Measurements from ENCODE around the gene CIAO2A.
A peak's percentile ranks its signal among the peaks of the same experiment; 100 is the strongest.
"Not testable (repeated sequence)": the region's sequence is repeated elsewhere in the genome, so short reads cannot be mapped to it uniquely, and the experiment has no call there.

The CIAO2A gene

DNA sequence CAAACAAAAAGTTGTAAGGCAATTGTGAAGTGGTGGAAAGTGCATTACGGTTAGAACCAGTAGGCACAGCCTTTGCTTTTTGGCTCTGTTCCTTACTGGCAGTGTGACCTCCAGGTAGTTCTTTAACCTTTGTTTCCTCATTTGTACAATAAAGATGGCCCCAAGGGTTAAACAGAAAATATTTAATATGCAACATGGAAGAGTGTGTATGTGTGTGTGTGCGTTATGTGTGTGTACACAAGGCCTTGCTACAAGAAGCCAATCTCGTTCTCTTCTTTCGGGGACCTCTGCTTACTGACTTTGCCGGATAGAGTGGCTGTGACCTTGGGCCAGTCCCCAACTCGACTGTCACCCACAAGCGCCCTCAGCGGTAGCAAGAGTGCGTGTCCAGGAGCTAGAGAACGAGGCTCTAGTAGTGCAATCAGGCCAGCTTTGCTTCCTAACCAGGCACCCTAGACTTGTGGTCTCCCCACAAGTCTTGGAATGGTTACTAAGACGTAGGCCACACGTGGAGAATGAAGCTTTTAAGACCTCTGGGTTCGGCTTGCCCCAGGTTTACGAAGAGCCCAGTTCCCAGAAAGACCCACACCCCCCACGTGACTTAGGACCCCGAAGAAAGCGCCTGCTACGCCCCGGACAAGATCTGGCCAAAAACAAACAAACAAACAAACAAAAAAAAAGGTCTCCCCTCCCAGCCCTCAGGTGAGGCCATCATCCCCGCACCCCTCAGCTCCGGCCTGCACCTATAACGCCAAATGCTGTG is 593 bp downstream of the CIAO2A start:
- peak overlapping the region; percentile 78 for H3K4me3 ChIP-seq (replicated peaks; ENCODE audit: low read depth, low read length)
- TF ChIP-seq, protein P1, sequence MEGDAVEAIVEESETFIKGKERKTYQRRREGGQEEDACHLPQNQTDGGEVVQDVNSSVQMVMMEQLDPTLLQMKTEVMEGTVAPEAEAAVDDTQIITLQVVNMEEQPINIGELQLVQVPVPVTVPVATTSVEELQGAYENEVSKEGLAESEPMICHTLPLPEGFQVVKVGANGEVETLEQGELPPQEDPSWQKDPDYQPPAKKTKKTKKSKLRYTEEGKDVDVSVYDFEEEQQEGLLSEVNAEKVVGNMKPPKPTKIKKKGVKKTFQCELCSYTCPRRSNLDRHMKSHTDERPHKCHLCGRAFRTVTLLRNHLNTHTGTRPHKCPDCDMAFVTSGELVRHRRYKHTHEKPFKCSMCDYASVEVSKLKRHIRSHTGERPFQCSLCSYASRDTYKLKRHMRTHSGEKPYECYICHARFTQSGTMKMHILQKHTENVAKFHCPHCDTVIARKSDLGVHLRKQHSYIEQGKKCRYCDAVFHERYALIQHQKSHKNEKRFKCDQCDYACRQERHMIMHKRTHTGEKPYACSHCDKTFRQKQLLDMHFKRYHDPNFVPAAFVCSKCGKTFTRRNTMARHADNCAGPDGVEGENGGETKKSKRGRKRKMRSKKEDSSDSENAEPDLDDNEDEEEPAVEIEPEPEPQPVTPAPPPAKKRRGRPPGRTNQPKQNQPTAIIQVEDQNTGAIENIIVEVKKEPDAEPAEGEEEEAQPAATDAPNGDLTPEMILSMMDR (IDR thresholded peaks at IDR 0.05; ENCODE audit: low read depth, low read length, missing control alignments) = no peak
- DNase-seq (ENCODE audit: extremely low read depth, low read depth) = no peak

DNA sequence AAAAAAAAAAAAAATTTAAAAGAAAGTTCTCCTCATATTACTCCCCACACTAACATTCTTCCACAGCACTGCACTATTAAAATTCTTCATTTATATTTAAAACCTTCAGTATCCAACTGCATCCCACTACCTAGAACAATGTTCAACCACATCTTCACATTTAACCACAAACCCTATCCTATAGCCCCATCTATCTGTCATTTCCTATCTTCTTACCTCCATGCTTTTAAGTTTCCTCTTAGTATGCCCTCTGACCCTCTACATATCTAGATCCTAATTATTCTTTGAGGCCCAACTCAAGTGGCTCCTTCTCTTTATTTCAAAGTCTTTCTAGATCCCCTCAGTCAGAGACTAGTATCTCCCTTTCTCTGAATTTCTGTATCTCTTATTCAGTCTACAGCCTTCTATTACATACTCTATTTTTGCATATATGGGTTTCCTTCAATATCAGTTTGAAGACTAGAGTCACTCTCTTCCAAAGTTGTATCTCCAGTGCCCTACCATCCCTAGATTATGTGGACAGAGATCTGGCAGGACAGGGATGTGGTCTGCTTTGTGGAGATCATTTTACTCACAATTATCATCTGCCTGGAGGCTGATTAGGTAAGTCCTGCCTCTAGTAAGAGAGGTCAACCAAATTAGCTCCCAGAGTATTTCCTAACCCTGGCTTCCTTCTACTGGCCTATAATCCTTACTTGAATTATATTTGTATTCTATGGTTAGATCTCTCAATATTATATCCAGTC is 1.4 kb downstream of the CIAO2A start:
- TF ChIP-seq, protein P1 (IDR thresholded peaks at IDR 0.05; ENCODE audit: low read depth, low read length, missing control alignments) = no peak
- no peak for DNase-seq (ENCODE audit: extremely low read depth, low read depth)
- peak overlapping the region; percentile 78 for H3K4me3 ChIP-seq (replicated peaks; ENCODE audit: low read depth, low read length)

DNA sequence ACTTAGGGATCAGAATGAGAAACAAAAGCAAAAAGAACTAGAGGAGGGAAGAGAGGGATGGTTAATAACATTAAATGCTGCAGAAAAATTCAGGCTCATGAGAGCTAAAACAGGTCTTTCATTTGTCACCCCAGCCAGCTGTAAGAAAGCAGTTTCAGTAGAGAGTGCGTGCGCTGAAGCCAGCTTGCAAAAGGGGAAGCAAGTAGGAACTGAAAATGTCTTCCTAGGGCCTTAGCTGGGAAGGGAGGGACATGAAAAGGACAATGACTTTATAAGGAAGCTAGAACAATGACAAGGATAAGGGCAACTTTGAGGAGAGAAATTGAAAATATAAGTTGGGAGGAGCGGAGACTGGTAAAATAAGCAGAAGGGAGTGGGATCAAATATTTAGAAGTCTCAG is 3.1 kb downstream of the CIAO2A start:
- no peak overlapping the region for H3K4me3 ChIP-seq (replicated peaks; ENCODE audit: low read depth, low read length)
- no peak for DNase-seq (ENCODE audit: extremely low read depth, low read depth)
- TF ChIP-seq, protein P1 (IDR thresholded peaks at IDR 0.05; ENCODE audit: low read depth, low read length, missing control alignments) = no peak

DNA sequence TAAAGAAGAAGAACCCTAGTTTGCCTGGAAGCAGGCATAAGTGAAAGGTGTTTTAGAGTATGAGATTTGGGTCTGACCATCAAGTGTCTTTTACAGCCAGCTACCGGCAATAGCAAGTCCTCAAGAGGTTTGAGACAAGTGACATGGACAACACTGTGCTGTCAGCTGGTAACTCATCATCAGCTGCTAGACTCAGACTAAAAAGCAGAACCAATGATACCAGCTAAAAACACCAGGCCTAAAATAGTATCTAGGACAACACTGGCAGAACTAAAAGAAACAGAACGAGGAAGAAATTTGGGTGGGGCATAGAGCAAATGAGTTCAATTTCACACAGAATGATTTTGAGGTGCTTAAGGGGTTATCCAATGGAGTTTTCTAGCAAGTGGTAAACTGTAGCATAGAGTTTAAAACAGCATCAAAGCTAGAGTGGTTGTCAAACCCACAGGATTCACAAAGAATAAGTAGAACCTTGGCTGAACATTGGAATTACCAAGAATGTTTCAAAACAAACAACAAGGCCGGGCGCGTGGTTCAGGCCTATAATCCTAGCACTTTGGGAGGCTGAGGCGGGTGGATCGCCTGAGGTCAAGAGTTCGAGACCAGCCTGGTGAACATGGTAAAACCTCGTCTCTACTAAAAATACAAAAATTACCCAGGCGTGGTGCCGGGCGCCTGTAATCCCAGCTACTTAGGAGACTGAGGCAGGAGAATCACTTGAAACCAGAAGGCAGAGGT is 3.9 kb downstream of the CIAO2A start:
- no peak for DNase-seq (ENCODE audit: extremely low read depth, low read depth)
- no peak overlapping the region for H3K4me3 ChIP-seq (replicated peaks; ENCODE audit: low read depth, low read length)
- TF ChIP-seq, protein P1 (IDR thresholded peaks at IDR 0.05; ENCODE audit: low read depth, low read length, missing control alignments) = no peak

DNA sequence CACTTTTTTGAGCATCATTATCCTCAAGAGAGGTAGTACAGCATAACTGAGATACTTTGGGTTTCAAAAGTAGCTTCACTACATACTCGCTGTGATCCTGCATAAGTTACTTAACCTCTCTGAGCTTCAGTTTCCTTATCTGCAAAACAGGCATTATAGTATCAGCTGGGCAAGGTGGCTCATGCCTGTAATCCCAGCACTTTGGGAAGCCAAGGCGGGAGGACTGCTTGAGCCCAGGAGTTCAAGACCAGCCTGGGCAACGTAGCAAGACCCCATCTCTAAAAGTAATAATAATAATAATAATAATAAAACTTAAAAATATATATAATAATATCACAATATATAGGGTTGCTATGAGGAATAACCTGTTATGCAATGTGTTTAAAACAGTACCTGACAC is 10.9 kb downstream of the CIAO2A start:
- TF ChIP-seq, protein P1 (IDR thresholded peaks at IDR 0.05; ENCODE audit: low read depth, low read length, missing control alignments) = no peak
- DNase-seq (ENCODE audit: extremely low read depth, low read depth) = no peak
- no peak overlapping the region for H3K4me3 ChIP-seq (replicated peaks; ENCODE audit: low read depth, low read length)

DNA sequence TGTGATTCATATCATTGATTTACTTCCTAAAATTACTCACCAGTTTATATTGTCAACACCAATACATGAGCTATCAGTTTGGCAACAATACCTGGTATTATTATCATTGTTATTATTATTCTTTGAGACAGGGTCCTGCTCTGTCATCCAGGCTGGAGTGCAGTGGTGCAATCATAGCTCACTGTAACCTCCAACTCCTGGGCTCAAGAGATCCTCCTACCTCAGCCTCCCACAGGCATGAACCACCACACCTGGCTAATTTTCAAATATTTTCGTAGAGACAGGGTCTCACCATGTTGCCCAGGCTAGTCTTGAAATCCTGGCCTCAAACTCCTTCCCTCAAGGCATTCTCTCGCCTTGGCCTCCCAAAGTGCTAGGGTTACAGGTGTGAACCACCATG is 20.1 kb downstream of the CIAO2A start:
- not testable (repeated sequence) for DNase-seq (ENCODE audit: extremely low read depth, low read depth); H3K4me3 ChIP-seq (replicated peaks; ENCODE audit: low read depth, low read length)

DNA sequence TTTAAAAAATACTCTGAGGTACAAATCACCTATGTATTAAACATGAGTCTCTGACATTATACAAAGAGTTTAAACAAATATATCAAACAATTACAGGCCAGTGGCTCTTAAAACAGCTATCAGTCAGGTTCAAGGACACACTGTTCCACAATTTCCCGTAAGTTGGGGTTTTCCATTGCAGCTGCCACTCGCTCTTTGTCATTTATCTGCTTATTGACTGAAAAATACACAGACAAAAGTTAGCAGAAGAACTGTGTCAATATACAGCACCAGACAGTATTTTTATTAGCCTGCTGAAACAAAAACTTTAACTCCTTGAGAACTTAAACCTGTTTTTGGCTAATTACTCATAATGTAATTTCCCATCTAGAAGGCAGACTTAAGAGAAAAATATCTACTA is 20.8 kb downstream of the CIAO2A start:
- H3K4me3 ChIP-seq (replicated peaks; ENCODE audit: low read depth, low read length) = no peak overlapping the region
- TF ChIP-seq, protein P1 (IDR thresholded peaks at IDR 0.05; ENCODE audit: low read depth, low read length, missing control alignments) = no peak
- no peak for DNase-seq (ENCODE audit: extremely low read depth, low read depth)
